HPDE6-E6E7 (cell line): ENCODE data around the gene PDXK.
"Not testable (repeated sequence)": the region's sequence is repeated elsewhere in the genome, so short reads cannot be mapped to it uniquely, and the experiment has no call there.

Experiments
- DNase-seq: peaks from one replicate; pipeline ENCODE4 v3.0.0; 2011; ENCODE audit warnings: missing footprints; ENCODE audit errors: extremely low spot score

Gene PDXK

DNA sequence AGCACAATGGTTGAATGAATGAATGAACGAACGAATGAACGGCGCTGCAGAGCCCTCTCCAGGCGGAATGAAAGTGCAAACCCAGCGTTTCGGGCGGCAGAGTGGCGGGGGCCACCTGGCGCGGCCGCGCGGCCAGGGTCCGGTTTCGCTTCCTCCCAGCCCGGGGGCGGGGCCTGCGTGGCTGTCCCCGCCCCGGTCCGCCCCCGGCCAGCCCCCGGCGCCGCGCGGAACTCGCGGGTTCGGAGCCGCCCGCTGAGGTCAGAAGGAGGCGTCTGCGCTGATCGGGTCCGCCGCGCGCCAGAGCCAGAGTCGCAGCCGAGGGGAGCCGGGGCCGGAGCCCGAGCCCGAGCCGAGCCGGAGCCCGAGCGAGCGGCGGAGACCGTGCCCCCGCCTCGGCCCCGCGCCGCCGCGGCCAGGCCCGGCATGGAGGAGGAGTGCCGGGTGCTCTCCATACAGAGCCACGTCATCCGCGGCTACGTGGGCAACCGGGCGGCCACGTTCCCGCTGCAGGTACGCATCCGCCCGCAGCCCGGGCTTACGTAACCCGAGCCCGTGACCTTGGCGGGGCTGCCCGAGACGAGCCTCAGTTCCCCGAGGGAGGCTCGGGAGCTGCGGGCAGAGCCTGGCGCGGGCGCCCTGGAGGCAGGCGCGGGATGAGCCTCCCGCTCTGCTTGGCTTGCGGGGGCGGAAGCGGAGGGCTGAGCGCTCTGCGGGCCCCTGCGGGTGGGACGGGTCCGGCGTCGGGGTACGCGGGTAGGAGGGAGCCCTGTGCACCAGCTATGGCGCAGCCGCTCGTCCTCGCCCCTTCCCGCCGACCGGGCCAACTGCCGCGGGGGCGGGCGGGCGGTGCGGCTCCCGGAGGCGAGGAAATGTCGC, at the start of gene PDXK:
Gene PDXK, plus strand, starts transcription at position 258 of the 876 bp plus-strand sequence. Its CDS starts 166 bp downstream, at position 424.
- DNase-seq: peak; percentile 56

DNA sequence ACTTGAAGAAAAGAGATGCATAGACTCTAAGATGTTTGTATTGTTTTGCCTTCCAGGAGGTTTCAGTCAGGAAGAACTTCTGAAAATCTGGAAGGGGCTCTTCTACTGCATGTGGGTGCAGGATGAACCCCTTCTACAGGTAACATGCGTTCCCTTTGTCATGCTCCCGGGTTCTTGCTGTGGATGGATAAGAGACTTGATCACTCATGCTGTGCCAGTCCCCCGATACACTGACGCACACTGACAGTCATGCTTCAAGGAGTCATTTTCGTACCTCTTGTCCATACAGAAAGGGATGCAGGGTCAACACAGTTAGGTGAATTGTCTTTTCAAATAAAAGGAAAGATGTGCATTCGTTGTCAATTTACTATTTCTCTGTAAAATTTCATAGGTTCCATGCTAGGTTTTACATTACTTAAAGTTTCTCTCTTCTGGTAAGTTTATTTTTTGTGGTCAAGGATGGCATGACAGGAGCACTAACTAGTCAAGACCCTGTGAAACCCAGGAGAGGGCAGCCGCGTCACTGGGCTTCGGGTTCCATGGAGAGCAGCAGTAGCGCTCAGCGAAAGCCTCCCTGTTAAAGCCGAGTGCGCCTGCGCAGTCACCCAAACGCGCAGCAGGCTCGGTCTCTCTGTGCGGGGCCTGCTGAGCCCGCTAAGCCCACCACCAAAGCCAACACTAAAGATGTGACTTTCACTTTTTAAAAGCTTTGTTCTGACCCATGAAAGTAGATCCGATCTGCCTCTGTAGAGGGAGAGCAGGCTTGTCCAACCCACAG, 48.9 kb upstream of the PDXK start:
- DNase-seq: no peak

DNA sequence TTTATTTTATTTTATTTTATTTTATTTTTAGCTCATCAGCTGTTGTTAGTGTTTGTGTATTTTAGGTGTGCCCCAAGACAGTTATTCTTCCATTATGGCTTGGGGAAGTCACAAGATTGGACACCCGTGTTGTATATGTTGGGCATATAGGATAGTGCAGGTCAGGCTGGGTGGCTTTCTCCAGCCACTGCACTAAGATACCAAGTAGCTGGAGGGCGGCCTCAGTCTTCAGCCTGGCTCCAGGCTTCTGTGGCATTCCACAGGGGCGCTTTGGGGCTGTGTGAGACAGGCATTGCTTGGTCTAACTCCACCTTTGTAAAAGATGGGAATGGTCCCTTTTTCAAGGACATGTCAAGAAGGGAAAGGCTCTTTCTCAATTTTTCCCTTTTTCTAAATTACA, 43.1 kb upstream of the PDXK start:
- no peak for DNase-seq

DNA sequence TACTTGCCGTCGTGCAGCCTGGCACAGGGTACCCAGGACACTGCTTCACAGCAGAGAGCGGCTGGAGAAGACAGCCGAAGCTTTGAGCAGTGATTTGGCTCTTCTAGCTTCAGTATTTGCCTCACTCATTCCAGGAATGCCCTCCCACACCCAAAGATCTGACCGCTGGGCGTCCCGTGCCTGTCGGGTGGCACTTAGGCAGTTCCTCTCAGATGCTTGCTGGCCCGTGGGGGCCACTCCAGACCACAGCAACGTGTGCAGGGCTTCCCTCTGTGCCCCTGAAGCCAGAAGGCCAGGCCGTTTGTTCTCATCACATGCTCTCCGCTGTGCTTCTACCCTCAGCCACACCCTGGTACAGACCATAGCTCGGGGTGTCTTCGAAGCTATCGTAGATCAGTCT, 42.5 kb upstream of the PDXK start:
- DNase-seq: no peak

DNA sequence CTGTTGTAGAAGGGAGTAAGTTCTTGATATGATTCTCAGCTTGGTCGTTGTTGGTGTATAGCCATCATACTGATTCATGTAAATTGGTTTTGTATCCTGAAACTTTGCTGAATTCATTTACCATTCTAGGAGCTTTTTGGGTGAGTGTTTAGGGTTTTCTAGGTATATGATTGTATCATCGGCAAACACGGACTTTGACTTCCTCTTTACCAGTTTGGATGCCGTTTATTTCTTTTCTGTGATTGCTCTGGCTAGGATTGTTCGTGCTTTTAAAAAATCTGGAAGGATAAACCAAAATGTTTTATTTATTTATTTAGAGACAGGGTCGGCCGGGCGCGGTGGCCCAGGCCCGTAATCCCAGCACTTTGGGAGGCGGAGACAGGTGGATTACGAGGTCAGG, 39.0 kb upstream of the PDXK start:
- no peak for DNase-seq

DNA sequence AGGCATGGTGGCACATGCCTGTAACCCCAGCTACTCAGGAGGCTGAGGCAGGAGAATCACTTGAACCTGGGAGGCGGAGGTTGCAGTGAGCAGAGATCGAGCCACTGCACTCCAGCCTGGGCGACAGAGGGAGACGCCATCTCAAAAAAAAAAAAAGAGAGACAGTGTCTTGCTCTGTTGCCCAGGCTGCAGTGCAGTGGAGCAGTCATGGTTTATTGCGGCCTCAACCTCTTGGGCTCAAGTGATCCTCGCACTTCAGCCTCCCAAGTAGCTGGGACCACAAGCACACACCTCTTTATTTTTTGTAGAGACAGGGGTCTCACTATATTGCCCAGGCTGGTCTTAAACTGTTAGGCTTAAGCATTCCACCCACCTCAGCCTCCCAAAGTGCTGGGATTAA, 38.5 kb upstream of the PDXK start:
- not testable (repeated sequence) for DNase-seq

DNA sequence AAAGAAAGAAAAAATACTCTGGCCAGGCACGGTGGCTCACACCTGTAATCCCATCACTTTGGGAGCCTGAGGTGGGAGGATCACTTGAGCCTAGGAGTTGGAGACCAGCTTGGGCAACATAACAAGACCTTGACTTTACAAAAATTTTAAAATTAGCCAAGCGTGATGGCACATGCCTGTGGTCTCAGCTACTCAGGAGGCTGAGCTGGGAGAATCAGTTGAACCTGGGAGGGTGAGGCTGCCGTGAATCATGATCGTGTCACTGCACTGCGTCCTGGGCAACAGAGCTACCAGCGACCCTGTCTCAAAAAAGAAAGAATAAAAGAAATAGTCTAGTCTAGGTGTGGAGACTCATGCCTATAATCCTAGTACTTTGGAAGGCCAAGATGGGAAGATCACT, 37.3 kb upstream of the PDXK start:
- DNase-seq: no peak

DNA sequence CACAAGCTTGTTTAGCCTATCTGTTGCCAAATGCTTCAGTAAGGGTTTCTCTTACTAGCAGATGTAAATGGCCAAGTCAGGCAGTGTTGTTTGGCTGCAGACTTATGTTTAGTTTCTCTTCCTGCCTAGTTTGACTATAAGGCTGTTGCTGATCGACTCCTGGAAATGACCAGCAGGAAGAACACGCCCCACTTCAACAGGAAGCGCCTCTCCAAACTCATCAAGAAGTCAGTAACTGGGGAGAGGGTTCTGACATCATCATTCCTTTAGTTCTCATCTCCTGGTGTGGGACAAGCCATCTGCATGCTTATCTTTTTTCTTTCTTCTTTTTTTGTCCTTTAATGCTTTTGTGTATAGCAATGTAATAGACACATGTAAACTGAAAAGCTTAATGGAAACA, 34.5 kb upstream of the PDXK start:
- no peak for DNase-seq

DNA sequence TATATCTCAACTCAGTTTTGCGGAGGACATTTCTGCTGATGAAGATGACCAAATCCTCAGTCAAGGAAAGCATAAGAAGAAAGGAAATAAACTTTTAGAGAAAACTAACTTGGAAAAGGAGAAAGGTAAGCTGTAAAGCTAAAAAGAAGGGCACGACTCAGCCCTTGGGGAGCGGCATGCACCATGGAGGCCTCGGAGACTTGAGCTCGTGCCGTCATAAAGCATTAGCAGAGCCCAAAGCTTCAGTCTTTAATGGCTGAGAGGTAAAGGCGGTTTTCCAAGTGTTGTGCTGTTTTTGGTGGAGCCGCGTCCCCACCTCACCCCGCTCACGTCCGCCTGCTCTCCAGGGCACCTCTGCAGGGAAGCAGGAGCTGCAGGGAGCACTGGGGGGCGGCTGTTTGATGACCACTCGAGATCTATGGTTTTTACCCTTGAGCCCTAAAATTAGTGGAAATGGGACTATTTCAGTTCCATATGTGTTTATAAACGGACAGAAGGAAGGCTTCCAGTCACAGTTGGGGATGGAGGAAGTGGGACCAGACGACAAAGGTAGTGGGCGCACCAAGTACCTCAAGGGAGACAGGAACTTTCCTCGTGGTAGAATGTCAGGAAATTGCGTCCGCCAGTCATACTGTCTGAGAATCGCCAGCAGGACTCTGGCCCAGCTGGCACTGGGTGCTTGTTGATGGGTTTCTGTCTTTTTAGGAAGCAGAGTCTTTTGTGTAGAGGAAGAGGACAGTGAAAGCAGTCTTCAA, 31.9 kb upstream of the PDXK start:
- no peak for DNase-seq

DNA sequence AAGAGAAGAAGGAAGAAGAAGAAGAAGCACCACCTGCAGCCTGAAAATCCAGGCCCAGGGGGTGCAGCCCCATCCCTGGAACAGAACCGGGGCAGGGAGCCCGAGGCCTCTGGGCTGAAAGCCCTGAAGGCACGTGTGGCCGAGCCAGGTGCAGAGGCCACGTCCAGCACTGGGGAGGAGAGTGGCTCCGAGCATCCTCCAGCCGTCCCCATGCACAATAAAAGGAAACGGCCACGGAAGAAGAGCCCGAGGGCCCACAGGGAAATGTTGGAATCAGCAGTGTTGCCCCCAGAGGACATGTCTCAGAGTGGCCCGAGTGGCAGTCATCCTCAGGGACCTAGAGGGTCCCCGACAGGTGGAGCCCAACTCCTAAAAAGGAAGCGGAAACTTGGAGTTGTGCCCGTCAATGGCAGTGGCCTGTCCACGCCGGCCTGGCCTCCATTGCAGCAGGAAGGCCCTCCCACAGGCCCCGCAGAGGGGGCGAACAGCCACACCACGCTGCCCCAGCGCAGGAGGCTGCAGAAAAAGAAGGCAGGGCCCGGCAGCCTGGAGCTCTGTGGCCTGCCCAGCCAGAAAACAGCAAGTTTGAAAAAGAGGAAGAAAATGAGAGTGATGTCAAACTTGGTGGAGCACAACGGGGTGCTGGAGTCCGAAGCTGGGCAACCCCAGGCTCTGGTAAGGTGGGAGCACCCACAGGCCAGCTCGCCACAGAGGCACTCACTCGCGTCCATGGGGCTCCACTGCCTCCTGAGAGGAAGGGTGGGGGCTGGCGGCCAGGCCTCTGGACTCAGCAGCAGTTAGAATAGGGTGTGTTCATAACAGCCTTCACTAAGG, 31.1 kb upstream of the PDXK start:
- no peak for DNase-seq

DNA sequence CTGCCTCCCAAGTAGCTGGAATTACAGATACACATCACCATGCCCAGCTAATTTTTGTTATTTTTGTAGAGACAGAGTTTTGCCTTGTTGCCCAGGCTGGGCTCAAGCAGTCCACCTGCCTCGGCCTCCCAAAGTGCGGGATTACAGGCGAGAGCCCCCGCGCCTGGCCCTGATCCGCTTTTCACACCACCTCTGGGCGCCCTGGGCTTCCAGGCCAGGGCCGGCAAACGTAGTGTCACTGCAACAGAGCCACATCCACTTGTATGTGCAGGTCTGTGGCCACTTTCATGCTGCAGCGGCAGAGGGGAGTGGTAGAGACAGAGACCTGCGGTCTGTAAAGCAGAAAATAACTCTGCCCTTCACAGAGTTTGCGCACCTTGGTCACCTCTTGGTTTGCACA, 30.0 kb upstream of the PDXK start:
- no peak for DNase-seq

DNA sequence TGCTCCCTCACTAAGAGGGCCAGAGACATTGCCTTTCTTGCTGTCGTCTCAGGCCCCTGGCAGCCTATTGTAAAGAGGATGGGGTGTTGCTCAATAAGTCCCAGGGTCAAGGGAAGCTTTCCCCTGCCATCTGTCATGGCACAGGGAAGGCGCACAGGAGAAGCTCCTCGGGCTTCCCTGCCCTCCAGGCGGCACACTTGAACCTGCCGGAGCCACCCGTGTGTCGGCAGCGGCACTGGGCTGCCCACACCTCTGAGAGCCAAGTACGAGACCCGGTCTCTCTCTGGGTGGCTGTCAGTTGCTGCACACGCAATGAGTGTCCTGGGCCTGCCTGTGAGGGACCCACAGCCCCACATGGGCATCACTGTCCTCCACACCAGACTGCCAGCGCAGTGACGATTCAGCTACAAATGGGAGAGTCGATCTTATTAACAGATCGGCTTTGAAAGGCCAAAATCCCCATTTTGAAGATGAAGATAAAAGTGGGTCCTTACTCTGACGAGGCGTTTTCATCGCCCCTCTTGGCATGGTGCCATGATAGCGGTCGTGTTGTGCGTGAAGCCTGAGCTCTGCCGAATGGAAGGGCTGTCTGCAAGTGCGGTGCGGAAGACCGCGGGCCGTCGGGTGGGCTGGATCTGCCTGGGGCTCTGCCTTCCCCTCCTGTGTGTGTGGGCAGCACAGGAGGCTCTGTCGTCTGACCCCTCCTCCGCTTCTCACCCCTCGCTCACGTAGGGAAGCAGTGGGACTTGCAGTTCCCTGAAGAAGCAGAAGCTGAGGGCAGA, 29.2 kb upstream of the PDXK start:
- DNase-seq: no peak

DNA sequence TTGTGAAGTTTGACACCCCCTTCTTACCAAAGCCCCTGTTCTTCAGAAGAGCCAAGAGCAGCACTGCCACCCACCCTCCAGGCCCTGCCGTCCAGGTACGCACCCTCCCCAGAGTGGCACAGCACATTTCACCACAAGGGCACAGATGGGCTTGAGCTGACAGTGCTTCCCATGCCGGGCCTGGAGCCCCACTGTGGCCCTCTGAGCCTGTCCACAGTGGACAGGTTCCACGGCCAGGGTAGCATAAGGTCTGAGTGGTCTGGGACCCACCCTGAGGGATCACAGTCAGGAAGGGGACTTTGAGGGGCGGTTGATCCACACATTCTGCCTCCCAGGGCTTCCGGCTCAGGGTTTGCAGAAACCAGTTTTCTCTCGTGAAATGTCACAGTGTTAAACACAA, 28.6 kb upstream of the PDXK start:
- DNase-seq: no peak

DNA sequence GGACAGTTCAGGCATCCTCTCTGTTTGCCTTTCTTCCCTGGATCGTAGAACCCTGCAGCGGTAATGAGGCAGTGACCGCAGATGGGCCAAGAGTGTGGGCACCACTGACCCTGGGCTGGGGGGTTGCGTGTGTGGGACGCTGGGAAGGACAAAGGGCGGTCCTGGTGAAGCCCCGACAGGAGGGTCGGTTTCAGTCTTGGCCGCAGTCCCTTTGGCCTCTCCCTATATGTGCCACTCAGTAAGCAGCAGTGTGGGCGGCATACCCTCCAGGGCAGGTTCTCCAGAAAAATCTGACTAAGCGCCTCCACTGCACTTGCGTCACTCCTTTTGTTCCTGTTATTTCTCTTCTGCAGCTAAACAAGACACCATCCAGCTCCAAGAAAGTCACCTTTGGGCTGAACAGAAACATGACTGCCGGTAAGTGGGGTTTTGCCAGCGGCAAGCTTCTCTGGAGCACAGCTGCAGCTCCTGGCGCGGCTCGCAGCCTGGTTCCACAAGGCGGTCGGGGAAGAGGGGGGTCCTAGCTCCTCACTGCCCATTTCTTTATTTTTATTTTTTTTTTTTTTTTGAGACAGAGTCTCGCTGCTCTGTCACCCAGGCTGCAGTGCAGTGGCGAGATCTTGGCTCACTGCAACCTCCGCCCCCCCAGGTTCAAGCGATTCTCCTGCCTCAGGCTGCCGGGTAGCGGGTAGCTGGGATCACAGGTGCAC, 27.7 kb upstream of the PDXK start:
- DNase-seq: no peak

DNA sequence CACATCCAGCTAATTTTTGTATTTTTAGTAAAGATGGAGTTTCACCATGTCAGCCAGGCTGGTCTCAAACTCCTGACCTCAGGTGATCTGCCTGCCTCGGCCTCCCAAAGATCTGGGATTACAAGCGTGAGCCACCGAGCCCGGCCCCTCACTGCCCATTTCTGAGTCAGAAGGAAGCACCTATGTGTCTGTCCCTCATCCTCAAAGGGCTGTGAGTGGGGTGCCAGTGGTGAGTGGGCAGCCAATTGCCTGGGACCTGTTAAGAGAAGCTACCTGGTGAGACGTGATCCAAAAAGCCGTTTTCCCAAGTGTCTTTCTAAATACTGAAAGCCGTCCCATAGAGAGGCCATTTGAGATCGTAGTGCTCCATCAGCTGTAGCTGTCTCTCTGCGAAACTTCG, 27.1 kb upstream of the PDXK start:
- no peak for DNase-seq

DNA sequence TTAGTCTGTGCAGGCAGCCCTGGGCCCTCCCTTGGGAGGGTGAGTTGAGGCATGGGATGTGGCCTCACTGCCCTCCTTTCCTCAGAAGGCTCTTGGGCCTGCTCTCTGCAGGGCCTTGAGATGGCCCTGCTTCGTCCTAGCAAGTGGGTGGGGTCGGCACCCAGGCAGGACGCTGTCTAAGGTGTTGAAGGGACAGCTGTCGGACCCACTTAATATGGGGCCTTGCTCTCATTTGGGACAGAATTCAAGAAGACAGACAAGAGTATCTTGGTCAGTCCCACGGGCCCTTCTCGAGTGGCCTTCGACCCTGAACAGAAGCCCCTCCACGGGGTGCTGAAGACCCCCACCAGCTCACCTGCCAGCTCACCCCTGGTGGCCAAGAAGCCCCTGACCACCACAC, 26.0 kb upstream of the PDXK start:
- DNase-seq: no peak

DNA sequence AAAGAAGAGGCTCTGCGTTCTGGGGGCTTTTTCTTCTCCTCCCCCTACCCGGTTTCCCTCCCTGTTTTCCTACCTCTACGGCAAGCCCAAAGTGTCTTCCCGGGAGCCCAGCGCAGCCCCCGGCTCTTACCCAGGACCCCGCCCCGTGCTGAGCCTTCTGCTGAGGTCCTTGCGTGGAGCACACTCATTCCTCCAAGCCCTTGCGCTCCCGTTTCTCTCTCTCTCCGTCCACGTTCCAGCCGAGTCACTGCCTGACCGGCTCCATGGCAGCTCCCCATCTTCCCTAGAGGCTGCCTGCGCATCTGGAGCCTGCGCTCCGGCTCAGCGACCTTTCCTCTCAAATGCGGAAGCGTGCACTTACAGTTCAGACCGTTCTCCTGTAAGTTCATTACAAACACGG, 24.9 kb upstream of the PDXK start:
- DNase-seq: no peak

DNA sequence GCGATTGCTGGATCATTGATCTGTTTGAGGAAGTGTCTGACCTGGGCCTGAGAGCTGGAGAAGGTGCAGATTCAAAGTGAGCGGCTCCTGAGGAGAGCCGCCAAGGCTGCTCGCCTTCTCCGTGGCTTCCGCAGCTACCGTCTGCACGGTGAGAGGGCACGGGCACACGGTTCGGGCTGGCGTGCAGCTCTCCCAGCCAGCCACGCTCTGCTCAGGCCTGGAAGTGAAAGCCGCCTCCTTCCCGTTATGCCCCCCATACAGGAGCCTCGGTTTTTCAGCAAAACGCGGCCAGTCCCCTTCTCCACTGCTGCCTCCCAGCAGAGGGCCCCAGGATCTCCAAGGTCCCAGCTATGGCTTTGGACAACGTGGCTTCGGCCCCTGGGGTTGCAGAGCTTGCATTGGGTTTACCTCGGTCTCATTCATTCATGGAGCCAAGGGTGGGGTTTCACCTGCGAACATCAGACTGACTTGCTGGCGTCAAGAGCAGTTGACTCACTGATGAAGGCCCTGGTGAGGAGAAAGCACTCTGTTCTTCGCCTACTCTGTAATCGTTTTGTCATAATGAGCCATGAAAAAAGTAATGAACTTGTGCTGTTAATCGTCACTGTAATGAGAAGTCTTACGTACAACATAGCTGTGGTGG, 24.4 kb upstream of the PDXK start:
- no peak for DNase-seq

DNA sequence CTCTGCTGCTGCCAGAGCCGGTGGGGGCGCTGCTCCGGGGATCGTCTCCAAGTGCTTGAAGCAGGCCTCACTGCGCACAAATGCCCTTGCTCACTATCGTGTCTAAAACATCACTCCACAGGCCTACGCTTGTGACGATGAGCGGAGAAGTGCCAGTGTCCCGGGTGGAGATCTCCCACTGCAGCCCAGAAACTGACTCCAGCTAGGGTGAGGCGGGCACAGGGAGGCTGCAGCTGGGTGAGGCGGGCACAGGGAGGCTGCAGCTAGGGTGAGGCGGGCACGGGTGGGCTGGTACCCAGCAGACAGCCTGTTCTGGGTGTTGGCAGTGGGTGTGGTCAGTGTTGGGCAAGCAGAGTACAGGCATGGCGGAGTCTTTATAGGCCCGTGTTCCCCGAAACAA, 22.7 kb upstream of the PDXK start:
- no peak for DNase-seq
